GM12878 (cell line): ENCODE measurements around the gene ESPL1. TPM values are rescaled to one million over a fixed set of nuclear protein-coding genes. Genes with fewer than 3 reads are reported as not detected.

Source experiments
- ATAC-seq: fragments of 200-7000 bp; cut with Tn5 transposase; 3 replicates; pipeline ENCODE4 v1.9.1; 2020; ENCODE audit warnings: mild to moderate bottlenecking, moderate library complexity
- BruUV-seq: library from RNA; stranded (reverse); fragments of 400-500 nt; replicated peaks from 2 replicates; lab custom pipeline; 2021; lab: Mats Ljungman, UMichigan
- CTCF ChIA-PET: fragments of 300-600 bp; sonication (Branson Sonifier 250); formaldehyde crosslinking; extraction: SDS; loops from one replicate; lab custom pipeline; 2021; ENCODE audit warnings: inconsistent platforms; lab: Yijun Ruan, JAX
- POLR2A ChIA-PET: fragments of 350-600 bp; formaldehyde crosslinking; extraction: SDS; loops from one replicate; lab custom pipeline; 2021; ENCODE audit warnings: inconsistent platforms; lab: Charles Lee
- RAD21 ChIA-PET: fragments of 300-600 bp; sonication (Branson Sonifier 250); formaldehyde crosslinking; loops from one replicate; lab custom pipeline; 2023; ENCODE audit warnings: antibody characterized with exemption; ENCODE audit not compliant: unreplicated experiment; lab: Charles Lee
- SMC1A ChIA-PET: fragments of 300-600 bp; sonication (Branson Sonifier 250); formaldehyde crosslinking; loops from one replicate; lab custom pipeline; 2023; ENCODE audit not compliant: unreplicated experiment, uncharacterized antibody; lab: Charles Lee
- DNase-seq: peaks from one replicate; pipeline ENCODE4 v3.0.0-alpha.2; 2011; ENCODE audit warnings: low read depth, low spot score
- FAIRE-seq: peaks from 3 replicates; lab custom pipeline; 2011; peaks lifted over from hg19 to GRCh38; lab: Jason Lieb, UNC
- H2AFZ ChIP-seq: 2 replicates; pipeline ENCODE4 v1.6.0; 2011; ENCODE audit warnings: low read depth, low read length, control low read depth; ENCODE audit not compliant: control insufficient read depth
- H3K27ac ChIP-seq: 2 replicates; pipeline ENCODE4 v1.5.1; 2011; ENCODE audit warnings: control low read depth; ENCODE audit not compliant: control insufficient read depth, insufficient read depth
- H3K27me3 ChIP-seq, 2 experiments: replicated peaks in 1 of 2; 2 replicates each; pipeline versions ENCODE4 v1.6.0 to v1.6.1; 2011; ENCODE audit warnings: low read length in 1 of 2; ENCODE audit not compliant: control insufficient read depth in 2 of 2, insufficient read depth in 2 of 2
- H3K36me3 ChIP-seq, 2 experiments: 2 replicates each; pipeline ENCODE4 v1.5.1; 2011; ENCODE audit warnings: low read length in 1 of 2; ENCODE audit not compliant: control insufficient read depth in 2 of 2, insufficient read depth in 2 of 2
- H3K4me1 ChIP-seq: 2 replicates; pipeline ENCODE4 v1.6.1; 2011; ENCODE audit warnings: mild to moderate bottlenecking, low read length, moderate library complexity, mixed read lengths; ENCODE audit not compliant: control insufficient read depth, insufficient read depth
- H3K4me2 ChIP-seq: 2 replicates; pipeline ENCODE4 v1.6.0; 2011; ENCODE audit warnings: control low read depth; ENCODE audit not compliant: control insufficient read depth, insufficient read depth
- H3K4me3 ChIP-seq: fragments of 200-600 bp; sonication (generic); 2 replicates; pipeline ENCODE4 v1.5.1; 2016
- H3K79me2 ChIP-seq: 2 replicates; pipeline ENCODE4 v1.6.0; 2011; ENCODE audit warnings: low read length; ENCODE audit not compliant: control insufficient read depth, insufficient read depth
- H3K9ac ChIP-seq: 2 replicates; pipeline ENCODE4 v1.8.0; 2011; ENCODE audit warnings: low read length, control low read depth, mixed read lengths; ENCODE audit not compliant: control insufficient read depth, insufficient read depth
- H3K9me3 ChIP-seq: replicated peaks from 3 replicates; pipeline ENCODE4 v1.5.1; 2011; ENCODE audit warnings: mild to moderate bottlenecking, low read length; ENCODE audit not compliant: control insufficient read depth, insufficient read depth
- H4K20me1 ChIP-seq: 2 replicates; pipeline ENCODE4 v1.6.0; 2011; ENCODE audit not compliant: control insufficient read depth, insufficient read depth
- SPI1 ChIP-seq: IDR thresholded peaks from 2 replicates; pipeline ENCODE4 v1.6.1; 2011; ENCODE audit warnings: low read depth, mild to moderate bottlenecking, low read length, moderate library complexity, borderline replicate concordance; ENCODE audit not compliant: insufficient read depth
- SRF ChIP-seq, 2 experiments: IDR thresholded peaks; 2 replicates each; pipeline ENCODE4 v1.6.1; 2011; ENCODE audit warnings: low read depth in 2 of 2, low read length in 2 of 2, mild to moderate bottlenecking in 1 of 2, moderate library complexity in 1 of 2
- WGBS: methylation state at CpG from one replicate; pipeline ENCODE4 v1.1.6; 2016; ENCODE audit warnings: low lambda C conversion rate; ENCODE audit not compliant: insufficient replicate concordance, insufficient coverage; ENCODE audit errors: missing lambda C conversion rate; 5-methylcytosine and 5-hydroxymethylcytosine counted together
- in situ Hi-C: fragments of 300-500 bp; cut with MboI; formaldehyde crosslinking; loops from 9 replicates; pipeline ENCODE4 v1.14.3; 2018; ENCODE audit warnings: mixed read lengths
- intact Hi-C: fragments of 100-400 bp; cut with micrococcal nuclease; formaldehyde crosslinking; loops from one replicate; pipeline ENCODE4 v1.14.2; 2022; ENCODE audit not compliant: unreplicated experiment
- polyA plus RNA-seq, 11 experiments: library from polyadenylated mRNA; depleted of rRNA in 4 of 11; unstranded in 6 of 11; stranded (reverse) in 5 of 11; fragments of >200 nt; fragmentation: Nextera tagmentation in 4 of 11; fragmentation: Illumina TruSeq in 1 of 11; extraction: Ambion mirVana in 4 of 11; extraction: Trizol in 1 of 11; gene quantifications; 1 replicate in 1 of 11; 2 replicates in 10 of 11; pipeline versions ENCODE4 v1.2.1 to v1.2.3, GENCODE V29; 2011 to 2016; ENCODE audit warnings: inconsistent platforms in 2 of 11, missing spikeins in 2 of 11, low read depth in 1 of 11
- total RNA-seq, 4 experiments: library from RNA; depleted of rRNA in 3 of 4; stranded (reverse); fragments of >200 nt in 3 of 4; fragmentation: Illumina TruSeq in 1 of 4; extraction: Trizol in 1 of 4; gene quantifications; 2 replicates each; pipeline versions ENCODE4 v1.2.1 to v1.2.3, GENCODE V29; 2013 to 2021

The ESPL1 gene
- total and polyA plus RNA-seq, 10 of the 15 experiments (the other 5 are each of a cell fraction or from before 2014, with no cell fraction given) = 2.1 to 61.9 (median 21.2) TPM

GRCh38 chr12:53267306-53267998 is 647 bp upstream of the ESPL1 start:
- Histone ChIP-seq H3K9me3 (no peaks in the 10 kb centered on the region), H3K79me2 (peaks cover 26% of the 10 kb centered on the region), H4K20me1 (no peaks in the 10 kb centered on the region), H3K36me3 (peaks cover 0 to 9% of the 10 kb centered on the region in 2 experiments; a peak in 1 of 4 replicates), H3K4me3 (peak overlapping the region; percentile 77), H3K27me3 (no peaks in the 10 kb centered on the region), H3K27ac (peak overlapping the region; percentile 89), H3K4me2 (peak overlapping the region; percentile 89)
- RAD21 ChIA-PET = interaction anchor here (0.9 to 8.8 kb wide), 16 partner anchors 9 to 233 kb away, joined by 3 to 146 read pairs (median 9); partner anchors contain the start of genes AAAS, CSAD, ITGB7 and PFDN5
- SMC1A ChIA-PET = interaction anchor here (0.6 to 7.7 kb wide), 21 partner anchors 9 to 922 kb away, joined by 3 to 155 read pairs (median 4); partner anchors contain the start of genes AAAS, ITGB7 and PFDN5
- CTCF ChIA-PET = interaction anchor here (0.6 to 7.2 kb wide), 28 partner anchors 9 to 479 kb away, joined by 3 to 134 read pairs (median 6); partner anchors contain the start of genes AAAS, CSAD, ITGB7 and PFDN5
- intact Hi-C loops = loop anchor here (5.0 kb wide), 1 partner anchor 45 kb away; no protein-coding TSS in a partner anchor
- POLR2A ChIA-PET = interaction anchor here (0.9 to 3.4 kb wide), 17 partner anchors 11 to 163 kb away, joined by 3 to 26 read pairs (median 5); partner anchors contain the start of genes AAAS, ITGB7, PFDN5 and ZNF740
- DNase-seq (no peak), FAIRE-seq (no peak), ATAC-seq (peak; percentile 42)
- BruUV-seq = no TSS peak
- in situ Hi-C loops = no loop called here
- 33% methylated on average over 18 of the region's 18 CpGs for WGBS
- TF ChIP-seq SPI1 (0 out of 2 replicates have a peak, but pooled peaks have one; percentile 35), SRF (IDR thresholded peaks at IDR 0.05; ENCODE audit: low read depth in 2 of 2, low read length in 2 of 2) (no peak)
- TF ChIP-seq, all 136 proteins: peak for 1
- peak overlapping the region; percentile 87 for H3K9ac ChIP-seq
- H2AFZ ChIP-seq = peak overlapping the region; percentile 94
- H3K4me1 ChIP-seq = peaks cover 14% of the 10 kb centered on the region
